ENCODE data around the gene MYO10. TPM values are rescaled to one million over a fixed set of nuclear protein-coding genes. Genes with fewer than 3 reads are reported as not detected.

The MYO10 gene
- polyA plus RNA-seq, 3 donors, result 0.23 to 1.1 (median 0.35) TPM

DNA sequence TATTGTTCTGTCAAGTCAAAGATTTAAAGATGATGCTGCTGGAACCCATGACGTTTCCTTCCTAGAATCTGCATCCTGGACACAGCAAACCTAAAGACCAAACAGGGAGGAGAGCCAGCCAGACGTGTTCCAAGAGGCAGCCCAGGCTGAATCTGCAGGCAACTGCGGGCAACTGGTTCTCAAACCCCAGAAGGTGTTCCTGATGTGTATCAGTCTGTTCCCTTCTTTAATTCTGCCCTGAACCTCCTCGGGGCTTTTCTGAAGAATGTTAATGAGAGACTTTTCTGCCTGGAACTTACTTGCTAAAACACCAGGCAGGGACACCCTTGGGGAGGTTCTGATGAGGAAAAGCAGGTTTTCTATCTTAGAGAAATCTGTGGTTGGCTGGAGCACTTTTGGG is 186.5 kb downstream of the MYO10 start:
- Mint-ChIP-seq H3K4me1 (no peaks in the 10 kb centered on the region), H3K4me3 (no peak overlapping the region), H3K36me3 (no peaks in the 10 kb centered on the region), H3K9me3 (peaks cover 0 to 4% (median 2%) of the 10 kb centered on the region in 7 donors), H3K27me3 (ENCODE audit: low read depth in 3 of 3) (peaks cover 0 to 2% (median 1%) of the 10 kb centered on the region in 3 donors), H3K27ac (no peak overlapping the region)
- Histone ChIP-seq H3K9ac (ENCODE audit: insufficient read depth, low read length, poor library complexity, severe bottlenecking) (no peak overlapping the region), H3K4me1 (ENCODE audit: control insufficient read depth in 1 of 2, insufficient read depth in 2 of 2, low read length in 2 of 2) (no peaks in the 10 kb centered on the region), H3K27me3 (ENCODE audit: control insufficient read depth in 2 of 2, insufficient read depth in 2 of 2, low read length in 2 of 2) (no peaks in the 10 kb centered on the region), H3K79me2 (ENCODE audit: insufficient read depth, low read length) (no peaks in the 10 kb centered on the region), H3K9me3 (replicated peaks in 1 of 2; ENCODE audit: control insufficient read depth in 1 of 2, insufficient read depth in 1 of 2, low read length in 2 of 2) (no peaks in the 10 kb centered on the region), H3K27ac (ENCODE audit: low read depth in 1 of 2, low read length in 2 of 2) (no peak overlapping the region), H3K4me3 (replicated peaks in 1 of 3; ENCODE audit: low read depth in 2 of 3, low read length in 3 of 3) (no peak overlapping the region), H4K20me1 (ENCODE audit: insufficient read depth, low read length) (no peaks in the 10 kb centered on the region), H3K36me3 (replicated peaks in 1 of 2; ENCODE audit: control insufficient read depth in 1 of 2, insufficient read depth in 2 of 2, low read length in 2 of 2) (no peaks in the 10 kb centered on the region), H3K4me2 (replicated peaks; ENCODE audit: extremely low read depth, low read length, poor library complexity, severe bottlenecking) (no peak overlapping the region), H2AFZ (ENCODE audit: insufficient read depth, low read depth, low read length, poor library complexity, severe bottlenecking) (no peak overlapping the region)
- WGBS (ENCODE audit: insufficient coverage), result 100% methylated on average over 2 of the region's 4 CpGs
- no peak for DNase-seq
- TF ChIP-seq, protein P1, sequence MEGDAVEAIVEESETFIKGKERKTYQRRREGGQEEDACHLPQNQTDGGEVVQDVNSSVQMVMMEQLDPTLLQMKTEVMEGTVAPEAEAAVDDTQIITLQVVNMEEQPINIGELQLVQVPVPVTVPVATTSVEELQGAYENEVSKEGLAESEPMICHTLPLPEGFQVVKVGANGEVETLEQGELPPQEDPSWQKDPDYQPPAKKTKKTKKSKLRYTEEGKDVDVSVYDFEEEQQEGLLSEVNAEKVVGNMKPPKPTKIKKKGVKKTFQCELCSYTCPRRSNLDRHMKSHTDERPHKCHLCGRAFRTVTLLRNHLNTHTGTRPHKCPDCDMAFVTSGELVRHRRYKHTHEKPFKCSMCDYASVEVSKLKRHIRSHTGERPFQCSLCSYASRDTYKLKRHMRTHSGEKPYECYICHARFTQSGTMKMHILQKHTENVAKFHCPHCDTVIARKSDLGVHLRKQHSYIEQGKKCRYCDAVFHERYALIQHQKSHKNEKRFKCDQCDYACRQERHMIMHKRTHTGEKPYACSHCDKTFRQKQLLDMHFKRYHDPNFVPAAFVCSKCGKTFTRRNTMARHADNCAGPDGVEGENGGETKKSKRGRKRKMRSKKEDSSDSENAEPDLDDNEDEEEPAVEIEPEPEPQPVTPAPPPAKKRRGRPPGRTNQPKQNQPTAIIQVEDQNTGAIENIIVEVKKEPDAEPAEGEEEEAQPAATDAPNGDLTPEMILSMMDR (IDR thresholded peaks at IDR 0.05), result no peak
- intact Hi-C loops (cut with micrococcal nuclease), result no loop called here

DNA sequence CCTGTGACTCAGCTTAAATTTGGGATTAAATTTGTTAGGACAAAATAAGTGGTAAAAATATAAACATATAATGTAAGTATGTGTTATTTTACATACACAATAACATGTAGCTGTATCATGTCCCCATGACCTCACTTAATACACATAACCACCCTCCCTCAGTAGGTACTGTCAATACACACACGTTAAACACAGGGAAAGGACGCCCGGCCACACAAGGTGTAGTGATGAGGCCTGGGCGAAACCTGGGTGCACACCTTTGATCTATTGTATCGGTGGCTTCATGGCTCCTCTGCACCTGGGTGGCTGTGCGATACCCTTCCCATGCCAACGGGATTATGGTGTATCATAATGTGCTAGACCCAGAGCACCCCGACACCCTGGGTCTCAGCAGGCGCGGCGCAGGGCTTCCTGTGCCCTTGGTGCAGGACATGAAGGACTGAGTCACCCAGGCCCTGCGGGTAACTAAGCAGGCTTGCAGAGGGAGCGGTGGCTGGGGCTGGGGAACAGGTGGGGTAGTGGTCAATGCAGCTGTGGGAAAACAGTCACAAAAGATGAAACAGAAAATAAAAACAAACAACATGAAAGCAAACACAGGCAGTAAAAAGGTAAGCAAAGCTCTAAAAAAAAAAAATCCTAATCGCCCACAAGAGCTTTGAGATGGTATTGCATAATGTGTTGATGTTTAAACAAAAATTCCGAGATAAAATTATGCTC is 191.8 kb downstream of the MYO10 start:
- Mint-ChIP-seq H3K9me3 (peaks cover 0 to 4% (median 2%) of the 10 kb centered on the region in 7 donors), H3K4me1 (no peaks in the 10 kb centered on the region), H3K27me3 (ENCODE audit: low read depth in 3 of 3) (peaks cover 6 to 21% (median 7%) of the 10 kb centered on the region in 3 donors), H3K27ac (no peak overlapping the region), H3K36me3 (no peaks in the 10 kb centered on the region), H3K4me3 (no peak overlapping the region)
- H3K9ac ChIP-seq (ENCODE audit: insufficient read depth, low read length, poor library complexity, severe bottlenecking), result no peak overlapping the region
- H3K4me2 ChIP-seq (replicated peaks; ENCODE audit: extremely low read depth, low read length, poor library complexity, severe bottlenecking), result no peak overlapping the region
- intact Hi-C loops (cut with micrococcal nuclease), result no loop called here
- no peaks in the 10 kb centered on the region for H3K9me3 ChIP-seq (replicated peaks in 1 of 2; ENCODE audit: control insufficient read depth in 1 of 2, insufficient read depth in 1 of 2, low read length in 2 of 2)
- DNase-seq, result no peak
- no peak overlapping the region for H3K4me3 ChIP-seq (replicated peaks in 1 of 3; ENCODE audit: low read depth in 2 of 3, low read length in 3 of 3)
- no peaks in the 10 kb centered on the region for H4K20me1 ChIP-seq (ENCODE audit: insufficient read depth, low read length)
- no peaks in the 10 kb centered on the region for H3K4me1 ChIP-seq (ENCODE audit: control insufficient read depth in 1 of 2, insufficient read depth in 2 of 2, low read length in 2 of 2)
- TF ChIP-seq, protein P1 (IDR thresholded peaks at IDR 0.05), result no peak
- no peaks in the 10 kb centered on the region for H3K36me3 ChIP-seq (replicated peaks in 1 of 2; ENCODE audit: control insufficient read depth in 1 of 2, insufficient read depth in 2 of 2, low read length in 2 of 2)
- no peak overlapping the region for H2AFZ ChIP-seq (ENCODE audit: insufficient read depth, low read depth, low read length, poor library complexity, severe bottlenecking)
- 94% methylated on average over 9 of the region's 15 CpGs for WGBS (ENCODE audit: insufficient coverage)
- H3K27me3 ChIP-seq (ENCODE audit: control insufficient read depth in 2 of 2, insufficient read depth in 2 of 2, low read length in 2 of 2), result peaks cover 2 to 3% of the 10 kb centered on the region in 2 donors
- H3K27ac ChIP-seq (ENCODE audit: low read depth in 1 of 2, low read length in 2 of 2), result no peak overlapping the region
- H3K79me2 ChIP-seq (ENCODE audit: insufficient read depth, low read length), result no peaks in the 10 kb centered on the region
